ENCODE measurements around the gene HS1BP3. TPM values are rescaled to one million over a fixed set of nuclear protein-coding genes. Genes with fewer than 3 reads are reported as not detected.

Gene HS1BP3, protein sequence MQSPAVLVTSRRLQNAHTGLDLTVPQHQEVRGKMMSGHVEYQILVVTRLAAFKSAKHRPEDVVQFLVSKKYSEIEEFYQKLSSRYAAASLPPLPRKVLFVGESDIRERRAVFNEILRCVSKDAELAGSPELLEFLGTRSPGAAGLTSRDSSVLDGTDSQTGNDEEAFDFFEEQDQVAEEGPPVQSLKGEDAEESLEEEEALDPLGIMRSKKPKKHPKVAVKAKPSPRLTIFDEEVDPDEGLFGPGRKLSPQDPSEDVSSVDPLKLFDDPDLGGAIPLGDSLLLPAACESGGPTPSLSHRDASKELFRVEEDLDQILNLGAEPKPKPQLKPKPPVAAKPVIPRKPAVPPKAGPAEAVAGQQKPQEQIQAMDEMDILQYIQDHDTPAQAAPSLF
- polyA plus RNA-seq (ENCODE audit: insufficient read length in 10 of 10), result 10 to 100 TPM in 1 of 10 donors, 1 to 10 TPM in 9; 6.5 to 10.1 (median 8.6) TPM
- long read RNA-seq, donor 1, partial matches to known transcripts, result 0 of 2 reads
- long read RNA-seq, donor 1, other reads (novel, unspliced or antisense), result 0 of 2 reads
- long read RNA-seq, donor 2, result 0 reads
- long read RNA-seq, donor 3, result 0 reads
- long read RNA-seq, donor 4, partial matches to known transcripts, result 0 of 2 reads
- long read RNA-seq, donor 4, other reads (novel, unspliced or antisense), result 0 of 2 reads
- long read RNA-seq, donor 5, partial matches to known transcripts, result 0 of 2 reads
- long read RNA-seq, donor 5, other reads (novel, unspliced or antisense), result 0 of 2 reads
- long read RNA-seq, donor 6, transcript HS1BP3-201 (7 exons, 2,370 nt), result major isoform, 6 of 6 reads
- long read RNA-seq, donor 6, partial matches to known transcripts, result 0 of 6 reads
- long read RNA-seq, donor 6, other reads (novel, unspliced or antisense), result 0 of 6 reads
- long read RNA-seq, donor 7, partial matches to known transcripts, result 0 of 2 reads
- long read RNA-seq, donor 7, other reads (novel, unspliced or antisense), result 0 of 2 reads
- long read RNA-seq, donor 8, partial matches to known transcripts, result 0 of 2 reads
- long read RNA-seq, donor 8, other reads (novel, unspliced or antisense), result 0 of 2 reads
- long read RNA-seq, donor 9, result 0 reads

DNA sequence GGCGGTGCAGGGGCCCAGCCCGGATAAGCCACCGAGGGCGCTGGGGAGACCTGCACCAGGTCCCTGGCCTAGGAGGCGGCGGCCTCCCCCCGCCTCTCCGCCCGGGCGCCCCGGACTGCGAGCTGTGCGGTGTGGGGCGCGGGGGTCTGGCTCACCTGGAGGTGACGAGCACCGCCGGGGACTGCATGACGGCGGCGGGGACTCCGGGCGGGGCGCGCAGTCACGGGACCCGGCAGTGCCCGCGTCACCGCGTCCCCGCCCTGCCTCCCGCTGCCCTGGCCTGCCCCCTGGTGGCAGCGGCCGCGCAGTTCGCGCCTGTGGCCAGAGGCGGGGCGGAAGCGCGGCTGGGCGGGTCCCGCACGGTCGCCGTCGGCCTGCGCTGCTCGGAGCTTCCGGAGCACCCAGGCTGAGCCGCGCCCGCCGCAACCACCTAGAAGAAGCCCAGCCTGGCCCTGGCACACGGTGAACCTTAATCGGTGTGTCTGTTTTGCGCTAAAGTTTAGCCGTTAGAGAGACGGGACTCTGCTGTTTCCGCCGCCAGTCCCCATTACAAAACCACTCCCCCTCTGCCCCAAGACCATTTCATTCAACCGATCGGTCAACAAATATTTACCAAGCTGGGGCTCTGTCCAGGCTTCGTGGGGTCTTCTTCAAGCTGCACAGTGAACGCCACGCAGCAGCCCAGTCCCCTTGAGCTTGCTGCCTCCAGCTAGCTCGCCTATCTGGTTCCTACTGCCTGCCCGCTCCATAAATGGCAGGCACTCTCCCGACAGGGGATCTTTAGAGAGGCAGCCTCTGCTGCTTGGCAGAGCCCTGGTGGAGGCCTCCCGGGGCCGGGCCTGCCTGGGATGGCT, at the start of gene HS1BP3:
Gene HS1BP3, minus strand, starts transcription at position 222 of the 854 bp plus-strand sequence. Its CDS starts 35 bp downstream, at position 187.
- peak; percentile 85 to 96 (median 93) for DNase-seq

DNA sequence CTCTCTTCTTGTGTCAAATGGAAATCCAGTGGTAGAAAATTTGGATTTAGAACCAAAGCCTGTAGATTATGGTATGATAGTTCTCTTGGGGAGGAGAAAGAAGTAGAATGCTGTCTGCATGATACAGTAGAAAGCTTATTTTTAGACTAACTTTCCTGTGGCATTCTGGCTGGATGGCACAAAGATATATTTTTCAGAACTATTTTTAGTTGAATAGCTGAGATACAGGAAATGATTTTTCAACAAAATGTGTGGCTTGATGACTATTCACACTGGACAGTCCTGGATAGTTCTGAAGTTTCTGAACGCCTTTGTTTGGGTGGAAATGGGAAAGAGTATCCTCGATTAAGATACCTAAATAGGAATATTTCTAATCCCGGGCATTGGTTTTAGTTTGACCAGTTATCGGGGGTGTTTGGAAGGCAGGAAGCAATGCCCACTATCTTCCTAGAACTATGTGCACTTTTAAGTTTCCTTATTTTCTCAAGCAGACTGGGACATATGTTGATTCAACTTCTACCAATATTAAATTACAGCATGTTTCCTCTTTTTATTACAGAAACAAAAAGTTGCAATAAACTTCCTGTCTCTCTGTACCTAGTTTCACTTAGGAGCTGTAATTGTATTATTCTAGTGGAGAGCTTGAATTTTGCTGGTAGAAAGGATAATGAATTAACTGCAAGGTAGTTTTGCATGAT, 48.2 kb upstream of the HS1BP3 start:
- no peak for DNase-seq

DNA sequence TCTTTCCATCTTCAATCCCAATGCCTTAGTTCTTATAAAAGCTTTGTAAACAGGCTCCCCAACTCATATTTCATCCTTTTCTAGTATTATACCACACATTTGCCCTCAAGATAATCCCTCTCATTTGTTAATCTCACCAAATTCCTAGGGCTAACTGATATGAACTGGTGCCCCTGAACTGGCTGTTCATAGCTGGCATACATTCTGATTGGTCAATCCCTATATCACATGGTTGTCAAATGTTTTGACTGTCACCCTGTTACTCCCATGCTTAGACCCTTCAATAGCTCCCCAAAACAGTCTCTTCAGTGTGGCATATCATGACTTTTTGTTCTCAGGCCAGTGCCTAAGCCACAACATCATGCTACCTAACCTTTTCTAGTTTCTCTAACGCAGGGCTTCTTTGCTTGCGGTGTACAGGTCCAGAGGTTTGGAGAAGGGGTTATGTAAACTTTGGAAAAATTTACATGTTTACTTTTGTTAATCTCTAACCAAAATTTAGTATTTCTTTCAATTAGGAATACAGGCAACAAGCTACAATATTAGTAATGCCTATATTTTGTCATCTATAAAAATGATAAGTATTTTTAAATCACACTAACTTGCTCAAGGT, 46.5 kb upstream of the HS1BP3 start:
- no peak for DNase-seq

DNA sequence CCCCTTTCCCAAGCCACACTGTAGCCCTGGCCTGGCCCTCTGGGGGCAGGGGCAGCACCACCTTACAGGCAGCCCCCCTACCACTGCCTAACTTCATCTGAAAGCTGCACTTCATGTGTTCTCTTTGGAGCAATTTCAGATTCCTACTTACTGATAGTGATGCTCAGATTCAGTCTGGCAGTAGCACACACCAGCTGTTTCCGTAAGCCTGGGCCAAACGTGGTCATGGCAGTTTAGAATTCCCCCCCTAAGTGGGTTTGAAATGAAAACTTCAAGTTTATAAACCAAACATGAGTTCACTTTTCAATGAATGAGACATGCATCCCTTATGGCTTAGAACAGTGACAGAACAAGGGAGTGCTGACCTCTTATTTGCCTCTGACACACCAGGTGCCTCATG, 45.5 kb upstream of the HS1BP3 start:
- no peak for DNase-seq

DNA sequence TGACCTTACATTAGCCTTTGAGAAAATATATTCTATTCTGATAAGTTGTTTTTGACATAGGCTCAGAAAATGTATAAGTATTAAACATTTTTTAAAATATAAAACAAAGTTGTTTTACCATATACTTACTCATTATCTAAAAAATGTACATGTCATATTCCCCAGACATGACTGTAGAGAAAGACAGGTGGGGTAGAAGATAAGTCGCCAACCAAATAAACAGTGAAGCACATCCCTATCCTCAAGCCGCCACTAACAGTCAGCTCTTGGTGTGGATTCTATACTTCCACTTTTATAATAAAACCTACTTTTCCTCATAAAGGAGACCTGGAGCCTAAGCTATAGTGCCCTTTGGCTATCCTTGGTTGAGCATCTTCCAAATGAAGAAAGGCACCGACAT, 42.4 kb upstream of the HS1BP3 start:
- DNase-seq, result no peak

DNA sequence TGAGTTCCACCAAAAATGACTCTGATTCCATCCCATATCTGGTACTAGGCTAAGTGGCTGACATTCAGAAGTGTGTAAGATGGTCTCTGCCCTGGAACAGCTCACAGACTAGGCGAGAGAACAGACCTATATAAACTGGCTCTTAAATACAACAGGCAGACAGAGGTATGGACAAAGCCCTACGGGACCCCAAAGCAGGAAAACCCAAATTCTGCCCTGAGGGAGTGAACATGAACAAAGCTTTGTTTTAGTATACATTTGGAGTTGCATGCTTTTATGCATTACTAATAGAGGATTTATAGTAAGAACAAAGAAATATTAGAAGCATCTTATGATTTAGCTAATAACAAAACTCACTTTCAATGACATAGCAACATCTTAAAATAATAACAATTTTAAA, 41.2 kb upstream of the HS1BP3 start:
- no peak for DNase-seq

DNA sequence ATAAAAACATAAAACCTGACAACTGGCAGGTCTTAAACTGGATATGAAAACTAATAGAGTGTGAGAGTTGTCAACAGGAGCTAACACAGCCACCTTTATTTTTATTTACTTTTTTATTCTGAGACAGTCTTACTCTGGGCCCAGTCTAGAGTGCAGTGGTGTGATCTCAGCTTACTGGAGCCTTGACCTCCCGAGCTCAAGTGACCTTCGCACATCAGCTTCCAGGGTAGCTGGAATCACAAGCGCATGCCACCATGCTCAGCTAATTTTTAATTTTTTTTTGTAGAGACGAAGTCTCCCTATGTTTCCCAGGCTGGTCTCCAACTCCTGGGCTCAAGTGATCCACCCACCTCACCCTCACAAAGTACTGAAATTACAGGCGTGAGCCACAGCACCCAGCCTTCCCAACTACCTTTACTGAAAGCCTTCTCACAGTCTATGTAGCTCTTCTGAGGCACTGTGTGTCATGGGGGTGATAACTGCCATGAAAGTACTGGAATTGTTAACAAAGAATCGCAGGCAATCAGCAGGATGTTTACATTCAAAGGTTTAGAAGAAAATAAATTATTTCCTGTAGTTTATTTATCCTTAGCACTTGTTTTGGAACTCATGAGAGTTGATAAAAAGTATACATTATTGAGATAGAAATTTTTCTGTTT, 40.3 kb upstream of the HS1BP3 start:
- no peak for DNase-seq

DNA sequence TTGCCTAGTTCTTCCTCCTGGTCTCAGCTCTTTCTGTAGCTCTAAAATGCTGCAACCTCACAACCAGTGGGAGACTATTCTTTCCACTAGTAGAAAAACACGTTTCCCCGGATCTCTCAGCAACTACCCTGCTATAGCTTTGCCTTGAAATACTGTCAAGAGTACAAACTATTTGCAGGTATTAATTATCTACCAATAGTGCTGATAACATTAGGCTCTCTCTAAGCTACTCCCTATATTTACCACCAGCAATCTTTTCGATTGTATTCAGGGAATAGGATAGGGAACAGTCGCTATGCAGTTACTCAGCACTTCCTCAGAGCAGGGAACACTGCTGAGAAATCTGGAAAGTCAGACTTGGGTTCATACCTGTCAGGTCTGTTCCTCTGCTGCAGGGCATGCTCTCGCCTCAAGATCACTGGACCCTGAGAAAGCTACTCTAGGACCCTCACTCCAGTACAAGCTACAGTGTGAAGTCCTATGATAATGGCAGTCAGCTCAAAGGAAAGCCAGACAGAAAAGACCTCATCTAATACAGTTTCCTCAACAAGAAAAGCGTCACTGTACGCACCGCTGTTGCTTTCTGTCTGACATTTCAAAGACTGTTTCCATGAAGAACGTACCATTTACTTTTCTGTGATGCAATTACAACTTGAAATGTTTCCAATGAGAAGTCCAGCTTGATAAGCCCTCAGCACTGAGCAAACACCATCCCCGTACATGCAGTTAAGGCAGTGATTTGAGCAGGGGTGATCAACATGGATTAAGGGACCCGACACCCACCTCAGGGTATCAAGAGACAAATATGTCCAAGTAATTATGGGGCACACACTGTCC, 38.7 kb upstream of the HS1BP3 start:
- no peak for DNase-seq

DNA sequence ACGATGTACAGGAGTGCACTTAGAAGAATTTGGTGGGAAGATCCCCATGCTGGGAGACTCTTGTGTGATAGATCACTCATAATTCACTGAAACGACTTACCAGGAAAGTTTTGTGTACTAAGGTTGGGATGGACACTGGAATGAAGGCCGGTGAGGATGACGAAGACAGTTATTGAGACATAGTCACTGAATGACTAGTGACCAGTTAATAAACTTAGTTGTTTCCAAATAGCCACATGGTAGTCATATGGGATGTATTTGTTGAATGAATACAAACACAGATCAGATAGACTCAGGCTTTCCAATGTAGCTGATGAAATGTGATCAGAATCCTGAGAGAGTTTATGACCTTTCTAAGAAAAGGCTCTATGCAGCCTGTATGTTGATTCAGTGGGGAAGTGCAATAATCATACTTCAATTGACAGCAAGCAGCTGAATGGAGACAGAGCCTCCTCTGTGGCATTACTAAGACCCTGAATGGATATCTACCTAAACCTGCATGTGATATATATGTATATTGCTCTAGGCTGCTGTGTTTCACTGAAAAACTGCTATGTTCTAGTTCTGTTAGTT, 36.4 kb upstream of the HS1BP3 start:
- DNase-seq, result no peak

DNA sequence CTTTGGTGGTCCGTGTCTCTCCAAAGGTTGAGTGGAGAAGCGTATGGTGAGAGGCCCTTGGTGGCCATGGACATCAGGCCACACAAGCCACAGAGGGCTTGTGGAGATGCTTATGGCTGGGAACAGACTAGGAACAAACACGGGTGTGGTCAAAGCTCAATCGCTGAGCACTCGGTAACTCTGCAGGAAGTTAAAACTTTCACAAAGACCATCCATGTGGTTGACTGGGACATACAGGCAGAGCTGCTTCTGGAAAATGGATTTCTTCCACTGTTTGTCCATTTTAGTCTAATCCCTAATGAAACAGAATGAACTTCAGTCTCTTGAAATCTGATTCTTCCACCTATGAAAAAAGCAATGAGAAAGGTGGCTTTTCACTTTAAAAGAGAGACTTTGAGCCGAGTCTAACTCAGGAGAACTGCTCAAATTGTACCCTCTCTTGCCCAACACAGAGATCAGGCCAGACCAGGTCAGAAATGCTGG, 33.7 kb upstream of the HS1BP3 start:
- no peak for DNase-seq

DNA sequence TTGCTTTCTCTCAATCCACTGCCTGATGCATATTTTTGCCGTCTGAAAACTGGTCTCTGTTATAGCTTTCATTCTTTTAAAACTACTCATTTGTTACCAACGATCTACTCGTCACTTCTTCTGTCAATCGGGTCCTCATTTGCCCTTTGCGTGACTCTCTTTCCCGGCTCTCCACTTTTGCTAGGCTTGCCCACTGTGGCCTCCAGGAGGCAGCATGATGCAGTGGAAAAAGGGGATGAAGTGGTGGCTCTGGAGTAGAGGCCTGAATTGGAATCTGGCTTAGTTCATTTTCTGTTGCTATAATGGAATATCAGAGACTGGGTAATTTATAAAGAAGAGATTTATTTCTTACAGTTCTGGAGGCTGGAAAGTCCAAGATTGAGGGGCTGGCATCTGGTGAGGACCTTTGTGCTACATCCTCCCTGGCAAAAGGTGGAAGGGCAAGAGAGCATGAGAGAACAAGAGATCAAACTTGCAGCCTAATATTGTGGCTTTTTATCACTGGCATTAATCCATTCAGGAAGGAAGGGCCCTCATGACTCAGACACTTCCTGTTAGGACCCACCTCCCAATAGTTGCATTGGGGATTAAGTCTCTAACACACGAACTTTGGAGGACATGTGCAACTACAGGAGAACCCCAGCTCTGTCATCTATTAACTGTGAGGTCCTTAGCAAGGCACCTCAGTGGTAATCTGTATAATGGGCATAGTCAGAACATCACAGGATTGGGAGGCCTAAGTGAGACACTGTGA, 31.4 kb upstream of the HS1BP3 start:
- DNase-seq, result no peak

DNA sequence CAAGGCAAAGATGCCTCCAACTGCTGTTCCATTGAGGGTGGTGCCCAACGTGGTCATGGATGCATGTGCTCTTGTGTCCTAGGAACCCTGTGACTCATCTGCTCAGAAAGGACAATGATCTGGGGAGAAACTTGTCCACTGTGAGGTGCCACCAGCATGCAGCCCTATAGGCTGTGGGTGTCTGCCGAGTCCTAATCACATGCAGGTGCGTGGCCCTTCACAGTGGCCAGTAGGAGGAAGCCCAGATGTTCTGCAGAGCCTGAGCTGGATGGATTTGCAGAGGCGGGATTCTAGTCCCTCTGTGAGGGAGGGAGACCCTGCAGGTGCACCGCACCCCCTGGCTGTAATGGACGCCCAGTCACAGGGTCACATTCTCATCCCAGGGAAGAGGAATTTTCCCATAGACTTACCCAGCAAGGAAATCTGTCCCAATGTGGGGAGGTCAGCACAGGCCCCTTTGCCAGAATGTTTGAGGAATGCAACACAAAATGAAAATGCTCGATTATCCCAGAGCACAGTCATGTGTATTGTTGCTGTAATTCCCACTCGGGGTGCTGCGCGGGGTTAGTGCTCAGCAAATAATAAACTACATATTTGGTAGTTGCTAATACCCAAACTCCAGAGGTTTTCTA, 30.0 kb upstream of the HS1BP3 start:
- DNase-seq, result peak in 2 of 3 donors; percentile 37 to 56

DNA sequence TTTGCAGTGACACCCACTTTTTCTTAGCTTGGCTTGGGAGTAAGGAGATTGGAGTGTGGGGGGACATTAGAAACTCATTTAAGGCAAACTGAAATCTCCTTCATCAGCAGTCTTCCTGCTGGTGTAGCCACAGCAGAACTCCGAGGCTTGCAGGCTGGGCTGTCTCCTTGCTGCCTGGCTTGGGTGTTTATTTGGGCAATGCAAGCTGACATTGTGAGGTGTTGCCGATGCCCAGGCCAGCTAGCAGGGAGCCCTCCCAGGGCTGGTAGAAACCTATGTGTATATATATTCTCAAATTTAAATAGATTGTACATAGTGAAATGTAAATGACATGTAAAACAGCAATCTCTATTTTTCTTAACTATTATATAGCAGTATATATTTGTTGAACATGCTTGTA, 27.9 kb upstream of the HS1BP3 start:
- DNase-seq, result no peak

DNA sequence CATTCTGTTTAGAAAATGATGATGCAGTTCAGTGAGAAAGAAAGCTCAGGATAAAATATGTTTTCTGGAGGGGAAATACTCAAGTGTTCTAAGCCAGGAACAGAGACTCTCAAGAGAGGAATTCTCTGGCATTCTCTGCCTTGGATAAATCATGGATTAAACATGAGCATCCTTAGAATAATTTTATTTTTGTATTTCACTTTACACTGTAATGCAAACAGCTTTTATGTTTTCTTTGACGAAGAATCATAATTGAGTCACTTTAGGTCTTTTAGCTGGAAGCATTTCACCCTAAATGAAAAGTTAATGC, 27.1 kb upstream of the HS1BP3 start:
- peak; percentile 38 to 72 (median 48) for DNase-seq

DNA sequence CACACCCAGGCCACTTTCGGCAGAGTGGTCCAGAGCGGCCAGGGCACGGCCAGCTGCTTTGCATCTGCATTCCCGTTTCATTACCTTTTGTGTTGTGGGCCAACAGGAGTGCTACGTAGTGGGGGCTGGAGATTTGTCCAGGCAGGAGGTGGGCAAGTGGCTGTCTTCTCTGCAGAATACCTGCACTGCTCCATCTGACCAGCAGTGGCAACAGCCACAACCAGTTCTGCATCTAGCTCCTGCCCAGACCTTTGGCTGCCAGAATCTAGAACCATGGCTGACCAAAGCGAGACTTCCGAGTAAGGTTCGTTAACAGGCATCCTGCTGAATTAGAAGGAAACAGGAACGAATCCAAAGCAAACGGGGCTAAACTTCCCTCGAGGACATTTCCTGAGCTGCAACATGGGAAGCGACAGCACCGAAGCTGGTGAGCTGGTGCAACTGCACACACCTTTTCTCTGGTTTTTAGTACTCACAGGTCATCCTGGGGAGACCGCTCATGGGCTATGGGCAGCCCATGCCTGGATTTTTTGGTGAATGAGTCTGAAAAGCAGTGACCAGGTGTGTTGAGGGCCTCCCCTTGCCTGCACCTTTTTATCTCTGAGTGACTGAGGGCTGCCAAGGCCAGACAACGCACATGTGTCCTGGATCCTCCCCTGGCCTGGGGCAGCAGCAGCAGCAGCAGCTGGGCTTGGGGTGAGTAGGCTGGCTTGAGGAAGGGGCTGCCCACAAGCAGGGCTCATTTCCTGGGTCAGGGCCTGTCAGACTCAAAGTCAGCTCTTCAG, 26.6 kb upstream of the HS1BP3 start:
- DNase-seq, result no peak
